PC-9 (cell line): ENCODE data around the gene MGAT3.

ENCODE experiments used
- CTCF ChIP-seq: fragments of 200-600 bp; sonication (generic); conservative IDR thresholded peaks from 2 replicates; pipeline ENCODE4 v1.6.1; 2017; ENCODE audit warnings: mixed run types, antibody characterized with exemption, mild to moderate bottlenecking, moderate library complexity
- EZH2 ChIP-seq: fragments of 200-600 bp; sonication (generic); IDR thresholded peaks from 2 replicates; pipeline ENCODE4 v1.8.0; 2017; ENCODE audit warnings: antibody characterized with exemption, low read depth

- no peak for TF ChIP-seq CTCF
- TF ChIP-seq EZH2 = no peak
These were observed 11.8 kb upstream of the MGAT3 start for GRCh38 chr22:39444937-39445465.
